PFSK-1 (cell line): ENCODE measurements around the gene CELSR1.

ENCODE experiments used
- POLR2AphosphoS5 ChIP-seq: IDR thresholded peaks from 2 replicates; pipeline ENCODE4 v1.6.1; 2012; ENCODE audit warnings: low read depth, mild to moderate bottlenecking, control low read depth, low read length, moderate library complexity
- REST ChIP-seq, 2 experiments: IDR thresholded peaks; 2 replicates each; pipeline versions ENCODE4 v1.6.1 to v1.8.0; 2011 to 2012; ENCODE audit warnings: low read depth in 2 of 2, low read length in 2 of 2, control low read depth in 1 of 2, inconsistent platforms in 1 of 2, mild to moderate bottlenecking in 1 of 2, moderate library complexity in 1 of 2; ENCODE audit not compliant: insufficient read depth in 1 of 2
- TAF1 ChIP-seq: IDR thresholded peaks from 2 replicates; pipeline ENCODE4 v1.6.1; 2012; ENCODE audit warnings: low read length, control low read depth, borderline replicate concordance; ENCODE audit not compliant: insufficient read depth

- TF ChIP-seq TAF1 = peak; percentile 93
- TF ChIP-seq POLR2AphosphoS5 = peak; percentile 61; the same call in 1 of the 2 replicates
- TF ChIP-seq REST (IDR thresholded peaks at IDR 0.05; ENCODE audit: insufficient read depth in 1 of 2, low read depth in 2 of 2, low read length in 2 of 2) = 0 out of 4 replicates have a peak, but pooled peaks of 1 of the 2 experiments have one; percentile 57
Observed at GRCh38 chr22:46335201-46336118, 202.0 kb downstream of the CELSR1 start, which contains the start of gene TRMU.
